HepG2 (cell line): Measurements from ENCODE around the gene SSBP4. TPM values are rescaled to one million over a fixed set of nuclear protein-coding genes. Genes with fewer than 3 reads are reported as not detected.

Experiments
- ARHGAP35 ChIP-seq: sonication (generic); formaldehyde crosslinking; IDR thresholded peaks from 2 replicates; pipeline ENCODE4 v1.9.0; 2022; ENCODE audit warnings: mild to moderate bottlenecking, inconsistent platforms, moderate library complexity, missing genetic modification reagents, borderline replicate concordance
- ATF7 ChIP-seq, 2 experiments: fragments of 450-650 bp in 1 of 2; sonication (generic) in 1 of 2; formaldehyde crosslinking in 1 of 2; IDR thresholded peaks; 2 replicates each; pipeline versions ENCODE4 v1.4.0 to v1.6.1; 2016 to 2020; ENCODE audit warnings: antibody characterized with exemption in 1 of 2, mild to moderate bottlenecking in 1 of 2, missing genetic modification reagents in 1 of 2
- CTCF ChIP-seq: sonication (generic); formaldehyde crosslinking; IDR thresholded peaks from 2 replicates; pipeline ENCODE4 v1.5.0; 2020; ENCODE audit warnings: mild to moderate bottlenecking, missing genetic modification reagents, moderate library complexity
- FOXJ3 ChIP-seq: sonication (generic); formaldehyde crosslinking; IDR thresholded peaks from 2 replicates; pipeline ENCODE4 v1.4.0; 2020; ENCODE audit warnings: missing genetic modification reagents, mild to moderate bottlenecking, borderline replicate concordance
- HDAC2 ChIP-seq: sonication (generic); formaldehyde crosslinking; IDR thresholded peaks from 2 replicates; pipeline ENCODE4 v1.4.0; 2020; ENCODE audit warnings: missing genetic modification reagents
- KDM2A ChIP-seq: sonication (generic); formaldehyde crosslinking; IDR thresholded peaks from 2 replicates; pipeline ENCODE4 v1.4.0; 2020; ENCODE audit warnings: low read depth, missing genetic modification reagents, borderline replicate concordance
- KLF12 ChIP-seq: sonication (generic); formaldehyde crosslinking; IDR thresholded peaks from 2 replicates; pipeline ENCODE4 v1.4.0; 2020; ENCODE audit warnings: missing genetic modification reagents, borderline replicate concordance
- MED8 ChIP-seq: sonication (generic); formaldehyde crosslinking; IDR thresholded peaks from 2 replicates; pipeline ENCODE4 v1.8.1; 2023; ENCODE audit warnings: mild to moderate bottlenecking, missing genetic modification reagents; ENCODE audit not compliant: insufficient replicate concordance
- NFKBIZ ChIP-seq: IDR thresholded peaks from 2 replicates; pipeline ENCODE4 v1.6.1; 2018; ENCODE audit warnings: missing genetic modification reagents, missing compliant biosample characterization
- RARG ChIP-seq: sonication (generic); formaldehyde crosslinking; IDR thresholded peaks from 2 replicates; pipeline ENCODE4 v1.4.0; 2020; ENCODE audit warnings: low read depth, mild to moderate bottlenecking, missing genetic modification reagents
- RBAK ChIP-seq: sonication (generic); formaldehyde crosslinking; IDR thresholded peaks from 2 replicates; pipeline ENCODE4 v1.5.1; 2020; ENCODE audit warnings: mild to moderate bottlenecking, missing genetic modification reagents
- RCOR2 ChIP-seq: IDR thresholded peaks from 2 replicates; pipeline ENCODE4 v1.6.1; 2016; ENCODE audit warnings: missing biosample characterization, missing genetic modification reagents
- SMAD1 ChIP-seq: sonication (generic); formaldehyde crosslinking; IDR thresholded peaks from 2 replicates; pipeline ENCODE4 v1.4.0; 2020; ENCODE audit warnings: missing genetic modification reagents, low read depth, mild to moderate bottlenecking, borderline replicate concordance
- SOX6 ChIP-seq, 2 experiments: fragments of 450-650 bp in 1 of 2; sonication (generic) in 1 of 2; formaldehyde crosslinking in 1 of 2; IDR thresholded peaks; 2 replicates each; pipeline versions ENCODE4 v1.4.0 to v1.6.1; 2017 to 2020; ENCODE audit warnings: antibody characterized with exemption in 1 of 2, mild to moderate bottlenecking in 1 of 2, missing genetic modification reagents in 1 of 2
- SP2 ChIP-seq: sonication (generic); formaldehyde crosslinking; IDR thresholded peaks from 2 replicates; pipeline ENCODE4 v1.5.1; 2020; ENCODE audit warnings: mild to moderate bottlenecking, missing genetic modification reagents
- SPEN ChIP-seq: sonication (generic); formaldehyde crosslinking; IDR thresholded peaks from 2 replicates; pipeline ENCODE4 v1.5.1; 2020; ENCODE audit warnings: low read depth, mild to moderate bottlenecking, missing genetic modification reagents
- TMF1 ChIP-seq: sonication (generic); formaldehyde crosslinking; IDR thresholded peaks from 2 replicates; pipeline ENCODE4 v1.8.1; 2022; ENCODE audit warnings: low read depth, missing genetic modification reagents
- ZFYVE20 ChIP-seq: sonication (generic); formaldehyde crosslinking; IDR thresholded peaks from 2 replicates; pipeline ENCODE4 v1.8.0; 2023; ENCODE audit warnings: low read depth, mild to moderate bottlenecking, moderate library complexity, missing genetic modification reagents, borderline replicate concordance
- ZGPAT ChIP-seq: IDR thresholded peaks from 2 replicates; pipeline ENCODE4 v1.6.1; 2016; ENCODE audit warnings: mild to moderate bottlenecking
- ZKSCAN8 ChIP-seq: IDR thresholded peaks from 2 replicates; pipeline ENCODE4 v1.6.1; 2016; ENCODE audit warnings: borderline replicate concordance, missing genetic modification reagents, missing compliant biosample characterization
- ZMYM2 ChIP-seq: sonication (generic); formaldehyde crosslinking; IDR thresholded peaks from 2 replicates; pipeline ENCODE4 v1.8.0; 2022; ENCODE audit warnings: mild to moderate bottlenecking, missing genetic modification reagents
- ZNF24 ChIP-seq: fragments of 450-650 bp; IDR thresholded peaks from 2 replicates; pipeline ENCODE4 v1.6.1; 2017; ENCODE audit warnings: antibody characterized with exemption, mild to moderate bottlenecking
- ZNF468 ChIP-seq: sonication (generic); formaldehyde crosslinking; IDR thresholded peaks from 2 replicates; pipeline ENCODE4 v1.8.0; 2022; ENCODE audit warnings: mild to moderate bottlenecking, moderate library complexity, missing genetic modification reagents
- ZNF768 ChIP-seq: sonication (generic); formaldehyde crosslinking; IDR thresholded peaks from 2 replicates; pipeline ENCODE4 v1.4.0; 2020; ENCODE audit warnings: missing genetic modification reagents
- ZSCAN31 ChIP-seq: sonication (generic); formaldehyde crosslinking; IDR thresholded peaks from 2 replicates; pipeline ENCODE4 v1.5.0; 2020; ENCODE audit warnings: low read depth, mild to moderate bottlenecking, missing genetic modification reagents
- polyA plus RNA-seq, 8 experiments: library from polyadenylated mRNA; depleted of rRNA in 3 of 8; stranded (reverse) in 7 of 8; unstranded in 1 of 8; fragments of >200 nt; fragmentation: Illumina TruSeq in 4 of 8; extraction: Trizol in 4 of 8; gene quantifications; 2 replicates each; pipeline versions ENCODE4 v1.2.1 to v1.2.3, GENCODE V29; 2011 to 2016; ENCODE audit warnings: low read depth in 4 of 8, missing spikeins in 1 of 8, mixed read lengths in 1 of 8; ENCODE audit not compliant: insufficient read depth in 1 of 8
- total RNA-seq, 5 experiments: library from RNA; depleted of rRNA; stranded (reverse); fragments of >200 nt; fragmentation: Illumina TruSeq; extraction: Trizol; gene quantifications; 2 replicates each; pipeline ENCODE4 v1.2.3, GENCODE V29; 2016; ENCODE audit warnings: low read depth in 1 of 5
- TF ChIP-seq, protein P1 (sequence below): sonication (generic); formaldehyde crosslinking; IDR thresholded peaks from 2 replicates; pipeline ENCODE4 v1.4.0; 2020; ENCODE audit warnings: mild to moderate bottlenecking, missing genetic modification reagents

The SSBP4 gene
- total and polyA plus RNA-seq, 2 of the 13 experiments (the other 11 are each of a cell fraction or from before 2014, with no cell fraction given) = 20.8 to 39.5 TPM

DNA sequence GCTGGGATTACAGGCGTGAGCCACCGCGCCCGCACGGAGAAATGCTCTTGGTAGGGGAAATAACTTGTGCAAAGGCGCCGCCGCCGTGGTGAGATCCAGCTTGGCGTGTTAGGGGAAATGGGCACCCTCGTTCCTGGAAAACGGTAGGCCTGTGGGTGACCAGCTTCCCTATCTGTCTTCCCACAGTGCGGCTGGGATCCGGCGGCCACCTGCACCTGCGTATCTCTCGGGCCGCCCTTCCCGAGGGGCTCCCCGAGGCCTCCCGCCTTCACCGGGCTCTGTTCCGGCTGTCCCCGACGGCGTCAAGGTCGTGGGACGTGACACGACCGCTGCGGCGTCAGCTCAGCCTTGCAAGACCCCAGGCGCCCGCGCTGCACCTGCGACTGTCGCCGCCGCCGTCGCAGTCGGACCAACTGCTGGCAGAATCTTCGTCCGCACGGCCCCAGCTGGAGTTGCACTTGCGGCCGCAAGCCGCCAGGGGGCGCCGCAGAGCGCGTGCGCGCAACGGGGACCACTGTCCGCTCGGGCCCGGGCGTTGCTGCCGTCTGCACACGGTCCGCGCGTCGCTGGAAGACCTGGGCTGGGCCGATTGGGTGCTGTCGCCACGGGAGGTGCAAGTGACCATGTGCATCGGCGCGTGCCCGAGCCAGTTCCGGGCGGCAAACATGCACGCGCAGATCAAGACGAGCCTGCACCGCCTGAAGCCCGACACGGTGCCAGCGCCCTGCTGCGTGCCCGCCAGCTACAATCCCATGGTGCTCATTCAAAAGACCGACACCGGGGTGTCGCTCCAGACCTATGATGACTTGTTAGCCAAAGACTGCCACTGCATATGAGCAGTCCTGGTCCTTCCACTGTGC, 30.9 kb upstream of the SSBP4 start (continued):
- peak; percentile 95 for TF ChIP-seq CTCF (CRISPR knock-in tag)
- TF ChIP-seq ARHGAP35 (CRISPR knock-in tag) = peak; percentile 28; the same call in 1 of the 2 replicates
- TF ChIP-seq ZMYM2 (CRISPR knock-in tag) = peak; percentile 35; the same call in 1 of the 2 replicates
- TF ChIP-seq ZNF468 (CRISPR knock-in tag) = no peak
- TF ChIP-seq KLF12 = 0 out of 2 replicates have a peak, but pooled peaks have one; percentile 72
- TF ChIP-seq ZNF768 (CRISPR knock-in tag) = peak; percentile 86
- TF ChIP-seq TMF1 (CRISPR knock-in tag) = peak; percentile 86; the same call in 1 of the 2 replicates
- peak; percentile 40 for TF ChIP-seq HDAC2
- peak; percentile 87 for TF ChIP-seq KDM2A
- peak; percentile 52; the same call in 1 of the 2 replicates for TF ChIP-seq ZSCAN31 (CRISPR knock-in tag)
- TF ChIP-seq NFKBIZ (CRISPR knock-in tag) = no peak
- TF ChIP-seq SP2 (CRISPR knock-in tag) = no peak; the same call in 1 of the 2 replicates
- peak; percentile 81 for TF ChIP-seq FOXJ3
- TF ChIP-seq ZFYVE20 = 0 out of 2 replicates have a peak, but pooled peaks have one; percentile 50
- no peak; the same call in 1 of the 2 replicates for TF ChIP-seq RBAK (CRISPR knock-in tag)
- TF ChIP-seq ZGPAT = peak; percentile 95
- TF ChIP-seq RCOR2 = no peak
- TF ChIP-seq RARG = 0 out of 2 replicates have a peak, but pooled peaks have one; percentile 37
- TF ChIP-seq MED8 = peak; percentile 86
- peak; percentile 64 for TF ChIP-seq ZKSCAN8 (CRISPR knock-in tag)
- TF ChIP-seq SMAD1 (CRISPR knock-in tag) = peak; percentile 84; the same call in 1 of the 2 replicates
- TF ChIP-seq ATF7 (IDR thresholded peaks at IDR 0.05) = no peak
- peak; percentile 50; the same call in 1 of the 2 replicates for TF ChIP-seq ATF7 (CRISPR knock-in tag; IDR thresholded peaks at IDR 0.05)
- TF ChIP-seq SOX6 (IDR thresholded peaks at IDR 0.05) = no peak
- TF ChIP-seq SOX6 (CRISPR knock-in tag; IDR thresholded peaks at IDR 0.05) = peak; percentile 75
- no peak for TF ChIP-seq ZNF24
- TF ChIP-seq, protein P1, sequence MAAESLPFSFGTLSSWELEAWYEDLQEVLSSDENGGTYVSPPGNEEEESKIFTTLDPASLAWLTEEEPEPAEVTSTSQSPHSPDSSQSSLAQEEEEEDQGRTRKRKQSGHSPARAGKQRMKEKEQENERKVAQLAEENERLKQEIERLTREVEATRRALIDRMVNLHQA (CRISPR knock-in tag) = no peak
- TF ChIP-seq SPEN = peak; percentile 86
